Measurements from ENCODE around the gene AK9.

DNA sequence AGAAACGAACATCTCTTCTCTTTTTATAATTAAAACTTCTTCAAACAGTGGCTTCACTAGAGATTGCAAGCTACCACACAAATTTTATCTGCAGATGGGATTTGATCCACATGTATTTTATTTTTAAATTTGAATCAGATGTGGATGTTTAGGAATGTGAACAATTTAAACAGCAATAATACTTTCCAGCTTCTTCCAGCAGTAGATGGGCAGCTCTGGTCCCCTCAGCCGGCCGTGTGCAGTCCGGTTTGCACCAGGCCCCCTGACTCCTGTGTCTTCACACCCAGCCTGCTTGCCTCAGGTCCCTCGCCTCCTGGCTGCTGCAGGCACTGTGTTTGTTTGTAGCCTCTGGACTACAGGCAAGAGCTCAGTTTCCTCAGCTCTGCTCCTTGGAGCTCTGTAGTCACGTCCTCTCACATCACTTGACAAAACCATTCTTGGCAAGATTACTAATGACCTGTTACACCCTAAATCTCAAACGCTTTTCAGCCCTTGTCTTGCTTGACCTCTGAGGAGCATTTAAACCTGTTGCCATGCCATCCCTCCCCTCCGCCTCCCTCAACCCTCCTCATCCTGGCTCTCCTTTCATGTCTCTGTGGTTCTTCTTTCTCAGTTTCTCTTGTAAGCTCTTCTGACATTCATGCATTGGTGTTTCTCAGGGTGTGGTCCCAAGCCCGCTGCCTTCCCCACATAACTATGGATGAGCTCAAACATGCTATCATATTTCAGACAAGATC is 194.8 kb downstream of the AK9 start:
- TF ChIP-seq CTCF (IDR thresholded peaks at IDR 0.05) (no peak), POLR2A (IDR thresholded peaks at IDR 0.05) (no peak)

All from lower leg skin (tissue), 3 donors.